ENCODE measurements around the gene CEBPZOS.

Gene CEBPZOS

DNA sequence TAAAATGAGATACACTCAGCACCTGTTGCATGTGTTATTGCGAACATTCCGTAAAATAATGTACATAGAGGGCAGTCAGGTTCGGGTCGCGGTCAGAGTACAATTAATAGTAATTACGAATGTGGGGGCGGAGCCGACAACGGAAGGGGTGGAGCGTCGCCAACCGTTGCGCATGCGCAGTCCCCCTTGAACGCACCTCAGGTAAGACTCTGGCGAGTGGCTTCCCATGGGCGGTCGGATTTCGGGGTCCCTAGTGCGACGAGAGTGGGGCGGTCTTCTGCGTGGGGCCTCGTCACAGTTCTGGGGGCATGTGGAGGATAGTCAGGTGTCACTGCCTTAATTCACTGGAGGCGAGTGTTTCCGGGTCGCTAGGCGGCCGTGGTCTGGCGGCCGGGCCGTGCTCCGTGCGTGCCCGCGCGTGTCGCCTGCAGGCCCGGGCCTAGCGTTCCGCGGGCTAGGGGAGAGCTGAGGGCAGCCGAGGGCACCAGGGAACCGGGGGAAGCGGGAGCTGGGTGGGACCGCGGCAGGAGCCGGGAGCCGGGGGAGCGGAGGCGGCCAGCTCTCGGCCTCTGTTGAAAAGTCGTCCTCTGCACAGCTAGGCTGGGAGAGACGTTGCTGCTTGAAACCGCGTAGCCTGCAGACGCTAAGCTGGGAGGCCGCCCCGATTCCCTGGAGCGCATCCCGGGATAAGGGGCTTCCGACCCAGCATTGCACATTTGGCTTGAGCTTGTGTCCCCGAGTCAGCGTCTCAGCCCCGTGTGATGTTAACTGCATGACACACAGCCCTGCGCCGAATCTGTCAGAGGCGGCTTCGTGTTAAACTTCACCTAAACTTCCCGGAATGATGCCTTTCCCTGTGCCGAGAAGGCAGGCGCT, at the start of gene CEBPZOS:
Gene CEBPZOS (plus strand): TSS at position 177 of the 876 bp plus-strand sequence. CDS start 3,209 bp downstream, outside the sequence.
- peak; percentile 91 for DNase-seq

DNA sequence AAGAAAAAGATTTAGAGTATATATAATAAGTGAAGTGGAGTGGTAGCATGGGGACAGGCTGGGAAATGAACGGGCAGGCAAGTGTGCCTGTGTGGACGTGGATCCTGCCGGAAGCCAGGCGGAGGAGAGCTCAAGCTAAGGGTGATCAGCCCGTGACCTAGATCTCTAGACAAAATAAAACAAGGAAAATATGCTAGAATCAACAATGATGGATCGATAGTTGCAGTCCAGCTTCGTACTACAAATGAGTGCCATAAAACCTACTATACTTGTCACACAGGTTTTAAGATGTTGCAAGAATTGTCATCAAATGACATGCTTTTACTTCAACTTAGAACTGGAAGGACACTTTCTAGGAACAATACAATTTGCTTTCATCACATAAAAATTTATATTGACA, 48.0 kb upstream of the CEBPZOS start:
- no peak for DNase-seq

- DNase-seq = no peak
Observed at GRCh38 chr2:37149626-37150322, 46.5 kb upstream of the CEBPZOS start.

GRCh38 chr2:37153224-37153623, 43.1 kb upstream of the CEBPZOS start:
- no peak for DNase-seq

DNA sequence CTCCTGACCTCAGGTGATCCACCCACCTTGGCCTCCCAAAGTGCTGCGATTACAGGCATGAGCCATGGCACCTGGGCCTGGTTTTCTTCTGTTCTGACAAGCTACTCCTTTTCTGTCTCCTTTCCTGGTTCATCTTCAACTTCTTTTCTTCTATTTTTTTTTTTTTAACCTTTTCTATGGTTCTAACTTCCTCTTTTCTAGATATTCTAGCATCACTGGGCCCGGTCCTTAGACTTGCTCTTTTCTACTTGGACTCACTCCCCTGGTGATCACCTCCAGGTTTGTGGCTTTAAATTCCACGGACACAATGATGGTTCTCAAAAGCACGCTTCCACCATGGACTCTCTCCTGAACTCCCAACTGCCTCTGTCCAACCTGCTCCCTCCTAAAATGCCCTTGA, 41.5 kb upstream of the CEBPZOS start:
- DNase-seq = no peak

- peak; percentile 33 to 35 for DNase-seq
Observed at GRCh38 chr2:37156071-37156856, 40.0 kb upstream of the CEBPZOS start.

GRCh38 chr2:37156857-37157714, 39.2 kb upstream of the CEBPZOS start, which contains the start of gene EIF2AK2:
EIF2AK2 (minus strand) TSS chr2:37156980; CDS start chr2:37147806, 9,174 bp downstream.
- peak; percentile 74 to 78 for DNase-seq

- DNase-seq = no peak
Observed at GRCh38 chr2:37164757-37165156, 31.5 kb upstream of the CEBPZOS start.

DNA sequence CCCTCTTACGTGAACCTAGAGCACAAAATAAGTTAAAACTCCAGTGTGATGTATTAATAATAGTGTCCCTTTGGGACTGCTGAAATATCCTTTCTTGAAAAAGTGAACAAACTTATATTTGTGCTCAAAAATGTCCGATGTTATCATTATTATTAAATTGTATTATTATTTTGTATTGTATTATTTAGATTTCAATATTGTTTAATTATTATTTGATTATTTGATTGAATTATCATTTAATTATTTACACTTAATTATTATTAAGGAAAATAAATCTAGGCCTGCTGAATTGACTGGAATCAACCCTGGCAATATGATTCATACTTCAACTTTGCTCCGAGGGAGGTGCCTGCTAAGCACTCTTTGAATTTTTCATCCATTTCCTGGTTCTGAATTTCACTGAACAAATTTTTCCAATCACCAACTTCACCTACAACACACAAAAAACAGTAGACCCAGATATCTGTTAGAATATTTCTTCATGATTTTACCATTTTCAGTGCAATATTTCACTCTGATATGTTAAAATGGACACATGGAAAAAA, 28.6 kb upstream of the CEBPZOS start:
- no peak for DNase-seq

- DNase-seq = peak; percentile 15 to 32
Observed at GRCh38 chr2:37168217-37168981, 27.9 kb upstream of the CEBPZOS start.

DNA sequence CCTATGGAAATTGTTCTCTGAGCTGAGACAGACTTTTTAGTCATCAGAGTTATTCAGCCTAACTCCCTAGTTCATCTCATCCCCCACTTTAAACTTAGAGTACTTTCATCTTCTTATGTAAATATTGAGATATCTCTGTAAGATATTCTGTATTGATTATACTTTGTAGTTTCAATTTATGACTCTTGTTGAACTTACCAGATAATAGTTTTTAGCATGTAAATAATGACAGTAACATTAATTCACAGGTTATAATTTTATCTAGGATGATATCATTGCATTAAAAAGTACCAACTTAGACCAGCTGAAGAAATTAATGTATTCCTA, 24.7 kb upstream of the CEBPZOS start:
- no peak for DNase-seq

DNA sequence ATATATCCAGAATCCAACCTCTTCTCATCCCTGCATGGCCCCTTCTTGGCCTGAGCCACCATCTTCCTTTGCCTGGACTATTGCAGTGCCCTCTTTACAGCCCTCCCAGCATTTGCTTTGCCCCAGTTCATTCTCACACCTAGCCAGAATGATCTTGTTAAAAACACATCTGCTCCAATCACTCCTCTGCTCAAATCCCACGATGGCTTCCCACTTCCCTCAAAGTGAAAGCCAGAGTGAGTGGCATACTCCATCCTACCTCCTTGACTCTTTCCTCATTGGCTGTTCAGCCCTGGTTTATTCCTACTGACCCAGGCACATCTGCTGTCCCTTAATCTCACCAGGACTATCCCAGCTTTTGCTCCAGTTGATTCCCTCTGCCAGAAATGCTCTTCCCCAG, 22.6 kb upstream of the CEBPZOS start:
- no peak for DNase-seq

GRCh38 chr2:37180006-37180639, 16.2 kb upstream of the CEBPZOS start:
- no peak for DNase-seq

DNA sequence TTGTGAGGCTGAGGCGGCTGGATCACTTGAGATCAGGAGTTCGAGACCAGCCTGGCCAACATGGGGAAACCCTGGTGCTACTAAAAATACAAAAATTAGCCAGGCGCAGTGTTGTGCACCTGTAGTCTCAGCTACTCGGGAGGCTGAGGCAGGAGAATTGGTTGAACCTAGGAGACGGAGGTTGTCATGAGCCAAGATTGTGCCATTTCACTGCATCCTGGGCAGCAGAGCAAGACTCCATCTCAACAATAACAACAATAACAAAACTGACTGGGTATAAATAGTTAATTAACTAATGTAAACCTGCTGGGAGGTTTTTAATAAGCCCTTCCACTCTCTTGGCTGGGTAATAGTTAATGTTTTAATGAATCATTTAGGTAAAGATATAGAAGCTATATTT, 15.7 kb upstream of the CEBPZOS start:
- no peak for DNase-seq

DNA sequence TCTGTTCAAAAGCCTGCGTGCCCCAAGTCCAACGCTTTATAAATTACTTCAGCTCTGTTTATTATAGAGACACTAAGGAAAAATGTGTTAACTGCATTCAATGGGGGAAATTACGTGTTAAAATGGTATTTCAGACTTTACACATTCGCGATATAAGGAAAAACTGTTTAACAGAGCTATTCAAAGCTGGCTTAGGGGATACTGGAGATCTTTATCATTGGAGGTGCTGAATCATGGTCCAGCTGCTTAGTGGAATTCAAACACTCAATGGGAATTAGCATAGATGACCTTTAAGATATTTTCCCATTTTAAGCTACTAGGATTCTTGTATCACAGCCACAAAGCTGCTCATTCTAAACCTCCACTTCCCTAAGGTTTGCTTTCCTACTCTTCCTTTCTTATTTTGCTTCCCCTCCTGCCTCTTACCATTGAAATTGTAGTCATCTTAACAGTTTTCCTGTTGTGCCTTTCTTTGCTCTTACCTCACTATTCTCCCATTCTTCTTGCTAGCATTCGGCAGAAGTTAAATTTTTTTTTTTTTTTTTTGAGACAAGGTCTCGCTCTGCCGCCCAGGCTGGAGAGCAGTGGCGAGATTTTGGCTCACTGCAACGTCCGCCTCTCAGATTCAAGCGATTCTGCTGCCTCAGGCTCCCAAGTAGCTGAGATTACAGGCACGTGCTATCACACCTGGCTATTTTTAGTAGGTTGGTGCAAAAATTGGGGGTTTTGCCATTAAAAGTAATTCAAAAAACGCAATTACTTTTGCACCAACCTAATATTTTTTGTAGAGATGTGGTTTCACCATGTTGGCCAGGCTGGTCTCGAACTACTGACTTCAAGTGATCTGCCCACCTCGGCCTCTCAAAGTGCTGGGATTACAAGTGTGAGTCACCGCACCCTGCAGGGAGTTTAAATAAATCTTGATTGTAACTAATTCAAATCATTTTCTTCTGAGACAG, 14.3 kb upstream of the CEBPZOS start:
- no peak for DNase-seq

GRCh38 chr2:37188570-37188969, 7.7 kb upstream of the CEBPZOS start, which contains the start of gene SULT6B1:
SULT6B1 (minus strand) TSS chr2:37188670; CDS start chr2:37188640, 30 bp downstream.
- DNase-seq = no peak

GRCh38 chr2:37189452-37190153, 6.7 kb upstream of the CEBPZOS start:
- DNase-seq = no peak

DNA sequence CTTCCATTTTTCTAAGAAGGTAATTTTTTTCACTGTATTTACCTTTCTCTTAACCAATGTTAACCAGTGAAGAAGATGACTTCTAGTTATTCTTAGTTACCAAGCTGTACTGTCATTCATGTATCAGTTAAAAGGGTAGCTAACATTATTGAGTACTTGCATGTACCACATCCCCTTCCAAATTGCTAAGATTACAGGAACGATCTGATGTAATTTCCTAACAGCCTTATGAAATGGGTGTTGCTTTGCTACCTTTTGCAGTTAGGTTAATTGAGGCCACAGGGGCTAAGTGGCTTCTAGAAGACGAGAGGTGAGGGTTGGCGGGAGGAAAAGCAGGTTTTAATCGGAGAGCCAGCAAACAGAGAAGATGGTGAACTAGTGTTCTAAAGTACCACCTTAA, 6.0 kb upstream of the CEBPZOS start:
- DNase-seq = no peak

- no peak for DNase-seq
Observed at GRCh38 chr2:37191253-37191652, 5.0 kb upstream of the CEBPZOS start.
